Keratinocyte (primary cell): ENCODE data around the gene PGAP1. TPM values are rescaled to one million over a fixed set of nuclear protein-coding genes. Genes with fewer than 3 reads are reported as not detected.

Experiments used
- DNase-seq: peaks from one replicate; pipeline ENCODE4 v3.0.0-alpha.2; 2011; ENCODE audit warnings: low read depth, missing footprints, low spot score
- FAIRE-seq: peaks from 2 replicates; lab custom pipeline; 2011; peaks lifted over from hg19 to GRCh38; lab: Jason Lieb, UNC
- H2AFZ ChIP-seq: 2 replicates; pipeline ENCODE4 v1.6.0; 2012; ENCODE audit warnings: low read length, control low read depth, inconsistent platforms; ENCODE audit not compliant: control insufficient read depth
- H3K27ac ChIP-seq: 2 replicates; pipeline ENCODE4 v1.5.1; 2011; ENCODE audit warnings: low read length; ENCODE audit not compliant: control insufficient read depth, insufficient read depth
- H3K27me3 ChIP-seq: 3 replicates; pipeline ENCODE4 v1.6.0; 2011; ENCODE audit warnings: low read length; ENCODE audit not compliant: control insufficient read depth, insufficient read depth; ENCODE audit errors: extremely low read depth
- H3K36me3 ChIP-seq, 2 experiments: 2 replicates in 1 of 2; 3 replicates in 1 of 2; pipeline ENCODE4 v1.5.1; 2011; ENCODE audit warnings: low read length in 2 of 2, mild to moderate bottlenecking in 1 of 2; ENCODE audit not compliant: control insufficient read depth in 2 of 2, insufficient read depth in 2 of 2; ENCODE audit errors: extremely low read depth in 1 of 2
- H3K4me1 ChIP-seq: 3 replicates; pipeline ENCODE4 v1.5.1; 2011; ENCODE audit warnings: low read length; ENCODE audit not compliant: control insufficient read depth, insufficient read depth; ENCODE audit errors: extremely low read depth
- H3K4me2 ChIP-seq: 3 replicates; pipeline ENCODE4 v1.6.0; 2011; ENCODE audit warnings: low read depth, low read length; ENCODE audit not compliant: control insufficient read depth, insufficient read depth; ENCODE audit errors: extremely low read depth
- H3K4me3 ChIP-seq, 3 experiments: fragments of 200-600 bp in 1 of 3; sonication (generic) in 1 of 3; 2 replicates in 2 of 3; 3 replicates in 1 of 3; pipeline ENCODE4 v1.5.1; 2011 to 2016; ENCODE audit warnings: low read length in 3 of 3, mild to moderate bottlenecking in 3 of 3, control low read depth in 2 of 3, inconsistent platforms in 1 of 3, low read depth in 1 of 3, mixed read lengths in 1 of 3, mixed run types in 1 of 3, moderate library complexity in 1 of 3; ENCODE audit not compliant: control insufficient read depth in 2 of 3, insufficient read depth in 2 of 3; ENCODE audit errors: extremely low read depth in 1 of 3
- H3K79me2 ChIP-seq: 2 replicates; pipeline ENCODE4 v1.6.0; 2012; ENCODE audit warnings: low read length; ENCODE audit not compliant: control insufficient read depth, insufficient read depth
- H3K9ac ChIP-seq: 3 replicates; pipeline ENCODE4 v1.6.0; 2011; ENCODE audit warnings: low read length; ENCODE audit not compliant: control insufficient read depth, insufficient read depth; ENCODE audit errors: extremely low read depth
- H3K9me1 ChIP-seq: 3 replicates; pipeline ENCODE4 v1.6.0; 2011; ENCODE audit warnings: low read length; ENCODE audit not compliant: control insufficient read depth, insufficient read depth; ENCODE audit errors: extremely low read depth
- H3K9me3 ChIP-seq: 2 replicates; pipeline ENCODE4 v1.5.1; 2012; ENCODE audit warnings: low read depth, low read length; ENCODE audit not compliant: control insufficient read depth
- H4K20me1 ChIP-seq: 3 replicates; pipeline ENCODE4 v1.6.0; 2011; ENCODE audit warnings: low read length; ENCODE audit not compliant: control insufficient read depth, insufficient read depth; ENCODE audit errors: extremely low read depth
- EZH2 ChIP-seq: IDR thresholded peaks from one replicate; pipeline ENCODE4 v1.6.1; 2012; ENCODE audit warnings: inconsistent platforms, mild to moderate bottlenecking, low read length, moderate library complexity
- dilution Hi-C: fragments of 300-500 bp; cut with MboI; formaldehyde crosslinking; loops from one replicate; pipeline ENCODE4 v1.7.0; 2020; ENCODE audit warnings: low sequenced_read_pairs; ENCODE audit not compliant: extremely low pct_ligation_motif_present
- polyA plus RNA-seq, 5 experiments: library from polyadenylated mRNA; depleted of rRNA in 3 of 5; stranded (reverse) in 3 of 5; stranded (forward) in 1 of 5; unstranded in 1 of 5; fragments of >200 nt; gene quantifications; 1 replicate in 1 of 5; 2 replicates in 3 of 5; 3 replicates in 1 of 5; pipeline versions ENCODE4 v1.2.1 to v1.2.3, GENCODE V29; 2011 to 2012; ENCODE audit warnings: missing spikeins in 2 of 5, low read depth in 1 of 5, low replicate concordance in 1 of 5
- TF ChIP-seq, protein P1 (sequence below), 3 experiments: IDR thresholded peaks in 1 of 3; conservative IDR thresholded peaks in 1 of 3; optimal IDR thresholded peaks in 1 of 3; 2 replicates in 2 of 3; 3 replicates in 1 of 3; pipeline versions ENCODE3 to v1.5.1; 2011; ENCODE audit warnings: low read length in 3 of 3, mild to moderate bottlenecking in 3 of 3, moderate library complexity in 2 of 3, control low read depth in 1 of 3, inconsistent platforms in 1 of 3; ENCODE audit not compliant: insufficient read depth in 2 of 3; ENCODE audit errors: extremely low read depth in 1 of 3

Gene PGAP1
- polyA plus RNA-seq, 1 donor (not counting 4 experiments of a cell fraction or from before 2014, with no cell fraction given) = 7.1 TPM

DNA sequence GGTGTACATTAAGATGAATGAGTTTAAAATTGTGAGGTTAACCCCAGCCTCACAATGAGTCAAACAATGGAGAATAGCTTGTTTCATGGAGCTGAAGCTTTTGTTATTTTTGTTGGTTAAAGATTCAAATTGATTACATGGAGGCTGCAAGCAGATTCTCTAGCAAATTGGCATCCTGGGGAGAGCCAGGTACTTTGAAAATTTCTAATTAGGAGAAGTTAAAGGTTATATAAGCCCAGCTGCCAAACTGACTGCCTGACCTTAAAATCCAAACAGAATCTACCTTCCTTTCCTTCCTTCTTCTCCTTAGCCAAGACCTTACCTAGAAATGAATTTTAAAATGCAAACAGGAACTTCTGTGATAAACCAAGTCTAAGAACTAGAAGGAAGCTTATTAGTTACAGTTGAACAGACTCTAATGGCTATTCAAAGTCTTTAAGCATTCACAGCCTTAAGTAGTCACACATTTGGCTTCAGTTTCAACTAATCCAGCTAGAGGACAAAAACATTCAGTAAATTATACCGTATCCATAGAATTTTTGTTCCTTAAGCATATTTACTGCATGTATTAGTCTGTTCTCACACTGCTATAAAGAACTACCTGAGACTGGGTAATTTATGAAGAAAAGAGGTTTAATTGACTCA is 31.5 kb upstream of the PGAP1 start:
- H3K4me1 ChIP-seq = peaks cover 15% of the 10 kb centered on the region
- no peak overlapping the region for H3K4me2 ChIP-seq
- dilution Hi-C loops = no loop called here
- DNase-seq (no peak), FAIRE-seq (no peak)
- TF ChIP-seq EZH2 = no peak
- TF ChIP-seq, protein P1, sequence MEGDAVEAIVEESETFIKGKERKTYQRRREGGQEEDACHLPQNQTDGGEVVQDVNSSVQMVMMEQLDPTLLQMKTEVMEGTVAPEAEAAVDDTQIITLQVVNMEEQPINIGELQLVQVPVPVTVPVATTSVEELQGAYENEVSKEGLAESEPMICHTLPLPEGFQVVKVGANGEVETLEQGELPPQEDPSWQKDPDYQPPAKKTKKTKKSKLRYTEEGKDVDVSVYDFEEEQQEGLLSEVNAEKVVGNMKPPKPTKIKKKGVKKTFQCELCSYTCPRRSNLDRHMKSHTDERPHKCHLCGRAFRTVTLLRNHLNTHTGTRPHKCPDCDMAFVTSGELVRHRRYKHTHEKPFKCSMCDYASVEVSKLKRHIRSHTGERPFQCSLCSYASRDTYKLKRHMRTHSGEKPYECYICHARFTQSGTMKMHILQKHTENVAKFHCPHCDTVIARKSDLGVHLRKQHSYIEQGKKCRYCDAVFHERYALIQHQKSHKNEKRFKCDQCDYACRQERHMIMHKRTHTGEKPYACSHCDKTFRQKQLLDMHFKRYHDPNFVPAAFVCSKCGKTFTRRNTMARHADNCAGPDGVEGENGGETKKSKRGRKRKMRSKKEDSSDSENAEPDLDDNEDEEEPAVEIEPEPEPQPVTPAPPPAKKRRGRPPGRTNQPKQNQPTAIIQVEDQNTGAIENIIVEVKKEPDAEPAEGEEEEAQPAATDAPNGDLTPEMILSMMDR (optimal IDR thresholded peaks at IDR 0.05 in 1 of 3, IDR thresholded peaks at IDR 0.05 in 1 of 3, conservative IDR thresholded peaks at IDR 0.05 in 1 of 3; ENCODE audit: extremely low read depth in 1 of 3, insufficient read depth in 2 of 3, low read length in 3 of 3) = no peak
- no peaks in the 10 kb centered on the region for H3K36me3 ChIP-seq
- no peak overlapping the region for H3K4me3 ChIP-seq
- no peak overlapping the region for H3K9ac ChIP-seq
- no peaks in the 10 kb centered on the region for H3K9me1 ChIP-seq
- H3K79me2 ChIP-seq = no peaks in the 10 kb centered on the region
- no peaks in the 10 kb centered on the region for H3K9me3 ChIP-seq
- H3K27ac ChIP-seq = no peak overlapping the region
- no peak overlapping the region for H2AFZ ChIP-seq
- H4K20me1 ChIP-seq = no peaks in the 10 kb centered on the region
- H3K27me3 ChIP-seq = no peaks in the 10 kb centered on the region

DNA sequence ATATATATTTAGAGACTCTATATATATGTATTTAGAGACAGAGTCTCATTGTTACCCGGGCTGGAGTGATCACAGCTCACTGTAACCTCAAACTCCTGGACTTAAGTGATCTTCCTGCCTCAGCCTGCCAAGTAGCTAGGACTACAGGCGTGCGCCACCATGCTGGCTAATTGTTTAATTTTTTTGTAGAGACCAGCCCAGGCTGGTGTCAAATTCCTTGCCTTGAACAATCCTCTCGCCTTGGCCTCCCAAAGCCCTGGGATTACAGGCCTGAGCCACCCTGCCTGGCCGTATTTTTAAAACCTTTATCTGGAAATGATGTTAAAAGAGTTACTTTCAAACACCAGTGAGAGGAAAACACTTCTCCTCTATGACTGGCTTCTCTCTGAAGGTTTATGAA is 30.9 kb upstream of the PGAP1 start:
- dilution Hi-C loops = no loop called here
- TF ChIP-seq, protein P1 (optimal IDR thresholded peaks at IDR 0.05 in 1 of 3, IDR thresholded peaks at IDR 0.05 in 1 of 3, conservative IDR thresholded peaks at IDR 0.05 in 1 of 3; ENCODE audit: extremely low read depth in 1 of 3, insufficient read depth in 2 of 3, low read length in 3 of 3) = no peak
- no peak for TF ChIP-seq EZH2
- no peaks in the 10 kb centered on the region for H3K9me3 ChIP-seq
- no peaks in the 10 kb centered on the region for H3K27me3 ChIP-seq
- no peaks in the 10 kb centered on the region for H3K79me2 ChIP-seq
- H3K4me2 ChIP-seq = no peak overlapping the region
- no peaks in the 10 kb centered on the region for H4K20me1 ChIP-seq
- no peaks in the 10 kb centered on the region for H3K9me1 ChIP-seq
- no peak overlapping the region for H3K9ac ChIP-seq
- no peak for DNase-seq
- no peak overlapping the region for H2AFZ ChIP-seq
- H3K36me3 ChIP-seq = no peaks in the 10 kb centered on the region
- H3K4me1 ChIP-seq = peaks cover 13% of the 10 kb centered on the region
- no peak for FAIRE-seq
- no peak overlapping the region for H3K4me3 ChIP-seq
- H3K27ac ChIP-seq = no peak overlapping the region
